GM12872 (cell line): ENCODE measurements around the gene PLCD3.

ENCODE experiments used
- CTCF ChIP-seq: IDR thresholded peaks from 3 replicates; pipeline ENCODE4 v1.5.1; 2011; ENCODE audit warnings: low read depth, mild to moderate bottlenecking, low read length, moderate library complexity; ENCODE audit not compliant: insufficient read depth

PLCD3 gene

DNA sequence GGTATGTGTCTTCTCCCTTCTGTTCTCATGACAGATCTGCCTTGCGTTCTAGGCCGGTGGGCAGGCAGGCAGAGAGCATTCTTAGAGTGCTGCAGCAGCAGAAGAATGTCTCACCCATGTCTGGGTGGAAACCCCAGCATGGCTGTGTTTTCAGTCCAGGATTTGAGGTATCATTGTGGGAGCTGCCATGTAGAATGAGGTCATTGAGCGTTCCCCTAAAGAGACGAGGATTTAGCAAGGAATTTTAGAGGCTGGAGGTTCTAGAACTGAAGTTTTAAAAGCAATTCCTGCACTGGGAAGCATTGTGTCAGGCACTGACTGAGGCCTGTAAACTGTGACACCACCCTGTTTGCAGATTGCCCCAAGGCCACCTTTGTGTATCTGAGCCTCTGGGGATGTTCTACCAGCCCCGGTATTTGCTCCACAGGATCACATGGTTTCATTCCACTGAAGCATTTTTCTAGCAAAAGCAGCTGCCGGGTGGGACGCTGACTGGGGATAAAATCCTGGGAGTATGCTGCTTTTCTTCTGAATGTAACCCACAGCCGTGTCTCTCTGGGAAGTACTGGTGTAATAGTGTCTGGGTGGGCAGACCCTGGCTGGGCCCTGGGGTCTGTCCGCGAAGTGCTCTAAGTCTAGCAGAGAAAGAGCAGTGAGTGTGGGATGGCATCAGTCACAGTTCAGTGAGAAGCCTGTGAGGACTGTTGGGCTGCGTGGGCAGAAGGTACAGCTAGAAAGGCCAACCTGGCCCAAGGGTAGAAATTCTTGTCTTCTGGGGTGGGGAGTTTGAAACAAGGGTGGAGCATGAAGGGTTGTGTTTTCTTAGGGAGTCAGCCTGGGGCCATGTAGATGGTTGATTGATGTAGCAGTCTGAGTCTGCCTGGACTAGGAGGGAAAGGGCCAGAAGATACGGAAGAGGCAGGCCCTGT lies 30.2 kb downstream of the PLCD3 start:
- no peak for TF ChIP-seq CTCF

DNA sequence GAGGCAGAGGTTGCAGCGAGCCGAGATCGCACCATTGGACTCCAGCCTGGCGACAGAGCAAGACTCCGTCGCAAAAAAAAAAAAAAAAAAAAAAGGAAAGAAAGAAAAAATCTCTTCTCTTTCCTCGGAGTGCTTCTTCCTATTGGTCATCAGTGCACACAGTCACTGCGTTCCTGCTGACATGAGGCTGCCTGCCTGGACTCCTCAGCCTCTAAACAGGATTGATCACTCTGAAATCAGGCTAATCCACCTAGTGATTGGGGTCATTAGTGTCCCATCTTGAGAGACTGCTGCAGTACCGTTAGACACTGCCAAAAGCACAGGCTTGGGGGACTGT lies 30.8 kb downstream of the PLCD3 start:
- no peak for TF ChIP-seq CTCF

GRCh38 chr17:45098869-45099616 lies 33.3 kb downstream of the PLCD3 start:
- peak; percentile 96 for TF ChIP-seq CTCF

GRCh38 chr17:45098081-45098868 lies 34.0 kb downstream of the PLCD3 start:
- no peak for TF ChIP-seq CTCF

GRCh38 chr17:45096926-45097325 lies 35.4 kb downstream of the PLCD3 start:
- TF ChIP-seq CTCF = no peak

DNA sequence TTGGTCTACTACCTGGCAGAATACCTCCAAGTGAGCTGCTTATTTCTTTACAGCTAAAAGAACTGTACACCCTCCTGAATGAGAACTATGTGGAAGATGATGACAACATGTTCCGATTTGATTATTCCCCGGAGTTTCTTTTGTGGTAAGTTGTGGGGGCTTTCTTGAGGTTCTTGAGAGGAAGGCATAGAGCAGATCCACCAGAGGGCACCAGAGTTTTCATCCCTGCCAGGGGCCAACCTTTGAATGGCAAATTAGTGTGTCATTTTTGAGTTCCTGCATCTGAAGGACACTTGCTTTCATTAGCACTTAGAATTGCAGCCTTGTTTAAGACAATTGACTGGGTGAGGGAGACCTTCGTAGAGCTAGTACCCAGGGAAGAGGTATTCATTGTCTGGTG lies 36.2 kb downstream of the PLCD3 start:
- TF ChIP-seq CTCF = peak; percentile 58
